Neural crest cell (in vitro differentiated cells): ENCODE measurements around the gene ZNRF2. TPM values are rescaled to one million over a fixed set of nuclear protein-coding genes. Genes with fewer than 3 reads are reported as not detected.

Source experiments
- DNase-seq: peaks from one replicate; pipeline ENCODE4 v3.0.0; 2021; ENCODE audit warnings: low read depth, mixed read lengths, low spot score
- H3K27ac Mint-ChIP-seq: one replicate; pipeline ENCODE4 v1.8.0; 2021; ENCODE audit warnings: mild to moderate bottlenecking, mixed read lengths; ENCODE audit not compliant: unreplicated experiment
- H3K27me3 Mint-ChIP-seq: 2 replicates; pipeline ENCODE4 v1.8.0; 2021; ENCODE audit warnings: low read depth, mild to moderate bottlenecking, mixed read lengths
- H3K36me3 Mint-ChIP-seq: 2 replicates; pipeline ENCODE4 v1.8.0; 2021; ENCODE audit warnings: low read depth, mild to moderate bottlenecking, mixed read lengths
- H3K4me1 Mint-ChIP-seq: 2 replicates; pipeline ENCODE4 v1.8.0; 2021; ENCODE audit warnings: mixed read lengths
- H3K4me3 Mint-ChIP-seq: one replicate; pipeline ENCODE4 v1.8.0; 2021; ENCODE audit warnings: mild to moderate bottlenecking, mixed read lengths
- H3K9me3 Mint-ChIP-seq: 2 replicates; pipeline ENCODE4 v1.8.0; 2021; ENCODE audit warnings: mixed read lengths
- CTCF ChIP-seq: fragments of 200-600 bp; sonication (generic); conservative IDR thresholded peaks from 2 replicates; pipeline ENCODE4 v1.5.0; 2021; ENCODE audit warnings: antibody characterized with exemption, mild to moderate bottlenecking
- total RNA-seq: library from RNA; stranded (reverse); gene quantifications from 2 replicates; pipeline ENCODE4 v1.2.1, GENCODE V29; 2021

Gene ZNRF2
- total RNA-seq, 1 donor from 2014 or later, result 5.4 TPM

GRCh38 chr7:30249986-30250774 lies 34.2 kb upstream of the ZNRF2 start:
- no peaks in the 10 kb centered on the region for H3K27me3 Mint-ChIP-seq
- no peak overlapping the region for H3K27ac Mint-ChIP-seq
- H3K4me1 Mint-ChIP-seq, result peaks cover 20% of the 10 kb centered on the region
- TF ChIP-seq CTCF, result no peak
- no peaks in the 10 kb centered on the region for H3K36me3 Mint-ChIP-seq
- no peaks in the 10 kb centered on the region for H3K9me3 Mint-ChIP-seq
- H3K4me3 Mint-ChIP-seq, result no peak overlapping the region
- no peak for DNase-seq

GRCh38 chr7:30251708-30252329 lies 32.6 kb upstream of the ZNRF2 start:
- no peak overlapping the region for H3K4me3 Mint-ChIP-seq
- H3K27ac Mint-ChIP-seq, result no peak overlapping the region
- H3K4me1 Mint-ChIP-seq, result peaks cover 19% of the 10 kb centered on the region
- H3K36me3 Mint-ChIP-seq, result no peaks in the 10 kb centered on the region
- no peak for TF ChIP-seq CTCF
- H3K27me3 Mint-ChIP-seq, result no peaks in the 10 kb centered on the region
- H3K9me3 Mint-ChIP-seq, result no peaks in the 10 kb centered on the region
- DNase-seq, result no peak

- Mint-ChIP-seq H3K9me3 (peaks cover 4% of the 10 kb centered on the region), H3K4me1 (peaks cover 6% of the 10 kb centered on the region)
These were observed 31.3 kb upstream of the ZNRF2 start for GRCh38 chr7:30252885-30253795.

GRCh38 chr7:30253796-30254165 lies 30.6 kb upstream of the ZNRF2 start:
- Mint-ChIP-seq H3K9me3 (peaks cover 4% of the 10 kb centered on the region), H3K27me3 (no peaks in the 10 kb centered on the region), H3K4me1 (peaks cover 4% of the 10 kb centered on the region), H3K36me3 (no peaks in the 10 kb centered on the region), H3K4me3 (no peak overlapping the region), H3K27ac (no peak overlapping the region)
- no peak for TF ChIP-seq CTCF
- DNase-seq, result no peak

More at GRCh38 chr7:30252885-30253795, 31.3 kb upstream of the ZNRF2 start:
- Mint-ChIP-seq H3K36me3 (no peaks in the 10 kb centered on the region), H3K4me3 (no peak overlapping the region), H3K27me3 (no peaks in the 10 kb centered on the region), H3K27ac (peak overlapping the region; percentile 2)
- no peak for DNase-seq
- no peak for TF ChIP-seq CTCF

- H3K27me3 Mint-ChIP-seq, result no peaks in the 10 kb centered on the region
- peaks cover 4% of the 10 kb centered on the region for H3K4me1 Mint-ChIP-seq
- no peak overlapping the region for H3K27ac Mint-ChIP-seq
- H3K4me3 Mint-ChIP-seq, result no peak overlapping the region
- H3K36me3 Mint-ChIP-seq, result no peaks in the 10 kb centered on the region
- no peak for DNase-seq
- H3K9me3 Mint-ChIP-seq, result peaks cover 4% of the 10 kb centered on the region
- no peak for TF ChIP-seq CTCF
These were observed 30.1 kb upstream of the ZNRF2 start for GRCh38 chr7:30254248-30254647.
